IMR-90 (cell line): ENCODE measurements around the gene ZNF385D. TPM values are rescaled to one million over a fixed set of nuclear protein-coding genes. Genes with fewer than 3 reads are reported as not detected.

Experiments
- ATAC-seq: fragments of 200-7000 bp; cut with Tn5 transposase; 2 replicates; pipeline ENCODE4 v1.9.1; 2020; ENCODE audit warnings: low read depth, mild to moderate bottlenecking, moderate library complexity
- BruUV-seq: library from RNA; stranded (reverse); fragments of 400-500 nt; replicated peaks from 2 replicates; lab custom pipeline; 2021; lab: Mats Ljungman, UMichigan
- CTCF ChIA-PET: fragments of 300-600 bp; formaldehyde crosslinking; extraction: SDS; loops from one replicate; lab custom pipeline; 2021; ENCODE audit warnings: antibody characterized with exemption; lab: Yijun Ruan, JAX
- POLR2A ChIA-PET: fragments of 300-600 bp; sonication (Branson Sonifier 250); formaldehyde crosslinking; loops from one replicate; lab custom pipeline; 2022; ENCODE audit warnings: antibody characterized with exemption; ENCODE audit not compliant: unreplicated experiment; lab: Charles Lee
- DNase-seq: peaks from one replicate; pipeline ENCODE4 v3.0.0; 2013
- H2AFZ ChIP-seq: replicated peaks from 2 replicates; pipeline ENCODE3; 2013; ENCODE audit warnings: low read length, mild to moderate bottlenecking; ENCODE audit not compliant: poor library complexity
- H2AK5ac ChIP-seq: 2 replicates; pipeline ENCODE4 v1.6.1; 2013; ENCODE audit warnings: low read depth, low read length, inconsistent platforms
- H2AK9ac ChIP-seq: replicated peaks from 2 replicates; pipeline ENCODE3; 2013; ENCODE audit warnings: mild to moderate bottlenecking, low read depth, low read length, moderate library complexity; ENCODE audit not compliant: poor library complexity
- H2BK120ac ChIP-seq: 2 replicates; pipeline ENCODE4 v1.6.1; 2013; ENCODE audit warnings: low read depth, low read length, inconsistent platforms
- H2BK15ac ChIP-seq: 3 replicates; pipeline ENCODE4 v1.6.1; 2013; ENCODE audit warnings: low read depth, low read length, inconsistent platforms
- H2BK20ac ChIP-seq: 2 replicates; pipeline ENCODE4 v1.6.1; 2013; ENCODE audit warnings: low read depth, mild to moderate bottlenecking, inconsistent platforms, low read length, moderate library complexity
- H2BK5ac ChIP-seq: 2 replicates; pipeline ENCODE4 v1.6.1; 2013; ENCODE audit warnings: mild to moderate bottlenecking, low read depth, low read length, inconsistent platforms; ENCODE audit not compliant: poor library complexity, severe bottlenecking
- H3K14ac ChIP-seq: replicated peaks from 2 replicates; pipeline ENCODE4 v1.6.1; 2013; ENCODE audit warnings: low read depth, low read length, inconsistent platforms
- H3K18ac ChIP-seq: 2 replicates; pipeline ENCODE4 v1.6.1; 2013; ENCODE audit warnings: low read depth, low read length, control low read depth
- H3K23ac ChIP-seq: 2 replicates; pipeline ENCODE4 v1.6.1; 2013; ENCODE audit warnings: low read depth, low read length, inconsistent platforms
- H3K27ac ChIP-seq: 2 replicates; pipeline ENCODE4 v1.5.1; 2013; ENCODE audit warnings: mild to moderate bottlenecking, control low read depth, low read length; ENCODE audit not compliant: insufficient read depth
- H3K27me3 ChIP-seq: 2 replicates; pipeline ENCODE4 v1.6.1; 2013; ENCODE audit warnings: low read length; ENCODE audit not compliant: control insufficient read depth, insufficient read depth
- H3K36me3 ChIP-seq: 2 replicates; pipeline ENCODE4 v1.6.1; 2013; ENCODE audit warnings: low read length, mixed read lengths; ENCODE audit not compliant: control insufficient read depth, insufficient read depth
- H3K4ac ChIP-seq: 2 replicates; pipeline ENCODE4 v1.6.1; 2013; ENCODE audit warnings: low read depth, low read length, inconsistent platforms
- H3K4me1 ChIP-seq: 2 replicates; pipeline ENCODE4 v1.6.1; 2013; ENCODE audit warnings: low read length, mixed read lengths; ENCODE audit not compliant: control insufficient read depth, insufficient read depth
- H3K4me2 ChIP-seq: 2 replicates; pipeline ENCODE4 v1.6.1; 2013; ENCODE audit warnings: low read depth, mild to moderate bottlenecking, control low read depth, low read length, moderate library complexity
- H3K4me3 ChIP-seq: 2 replicates; pipeline ENCODE4 v1.5.1; 2013; ENCODE audit warnings: low read depth, mild to moderate bottlenecking, control low read depth, low read length, moderate library complexity; ENCODE audit not compliant: insufficient read depth
- H3K56ac ChIP-seq: 2 replicates; pipeline ENCODE4 v1.6.1; 2013; ENCODE audit warnings: low read length, inconsistent platforms; ENCODE audit not compliant: insufficient read depth; ENCODE audit errors: extremely low read depth
- H3K79me1 ChIP-seq, 2 experiments: 2 replicates each; pipeline ENCODE4 v1.6.1; 2013; ENCODE audit warnings: low read length in 2 of 2, inconsistent platforms in 1 of 2, low read depth in 1 of 2
- H3K9ac ChIP-seq: 2 replicates; pipeline ENCODE4 v1.6.1; 2013; ENCODE audit warnings: low read depth, low read length, control low read depth
- H3K9me1 ChIP-seq: 2 replicates; pipeline ENCODE4 v1.6.1; 2013; ENCODE audit warnings: low read length, inconsistent platforms; ENCODE audit not compliant: insufficient read depth
- H3K9me3 ChIP-seq: 2 replicates; pipeline ENCODE4 v1.6.1; 2013; ENCODE audit warnings: low read length; ENCODE audit not compliant: control insufficient read depth, insufficient read depth
- H4K20me1 ChIP-seq: 2 replicates; pipeline ENCODE4 v1.6.1; 2013; ENCODE audit warnings: low read length, inconsistent platforms; ENCODE audit not compliant: insufficient read depth
- H4K5ac ChIP-seq: 2 replicates; pipeline ENCODE4 v1.6.1; 2013; ENCODE audit warnings: mild to moderate bottlenecking, low read depth, low read length, control low read depth
- H4K8ac ChIP-seq, 2 experiments: 2 replicates each; pipeline ENCODE4 v1.6.1; 2013; ENCODE audit warnings: low read depth in 2 of 2, low read length in 2 of 2, control low read depth in 1 of 2, inconsistent platforms in 1 of 2
- H4K91ac ChIP-seq: 2 replicates; pipeline ENCODE4 v1.6.1; 2013; ENCODE audit warnings: low read depth, low read length, inconsistent platforms; ENCODE audit not compliant: insufficient read depth
- BHLHE40 ChIP-seq: fragments of 150-350 bp; IDR thresholded peaks from 2 replicates; pipeline ENCODE4 v1.6.1; 2016; ENCODE audit warnings: mild to moderate bottlenecking, low read depth, low read length
- CHD1 ChIP-seq: IDR thresholded peaks from 2 replicates; pipeline ENCODE4 v1.6.1; 2012; ENCODE audit warnings: low read depth, low read length, improper control_type of control experiment
- FOS ChIP-seq: fragments of 150-350 bp; IDR thresholded peaks from 2 replicates; pipeline ENCODE4 v1.6.1; 2016; ENCODE audit warnings: low read depth, low read length
- MAZ ChIP-seq: IDR thresholded peaks from 2 replicates; pipeline ENCODE4 v1.6.1; 2012; ENCODE audit warnings: low read depth, mild to moderate bottlenecking, low read length, improper control_type of control experiment, moderate library complexity, borderline replicate concordance
- RAD21 ChIP-seq: IDR thresholded peaks from 2 replicates; pipeline ENCODE4 v1.6.1; 2012; ENCODE audit warnings: low read length, improper control_type of control experiment
- RCOR1 ChIP-seq: IDR thresholded peaks from 2 replicates; pipeline ENCODE4 v1.6.1; 2012; ENCODE audit warnings: mild to moderate bottlenecking, low read length, improper control_type of control experiment; ENCODE audit not compliant: insufficient replicate concordance
- WGBS, 2 experiments: methylation state at CpG; one replicate each; pipeline versions ENCODE4 v1.1.5 to v1.1.7; 2013; ENCODE audit warnings: missing lambda C conversion rate in 2 of 2; ENCODE audit not compliant: insufficient read length in 1 of 2; ENCODE audit errors: extremely low coverage in 2 of 2; 5-methylcytosine and 5-hydroxymethylcytosine counted together
- dilution Hi-C: fragments of 300-500 bp; cut with HindIII; formaldehyde crosslinking; loops from one replicate; pipeline ENCODE4 v1.14.3; 2018; ENCODE audit warnings: low sequenced_read_pairs; ENCODE audit not compliant: unreplicated experiment
- in situ Hi-C: fragments of 300-500 bp; cut with MboI; formaldehyde crosslinking; loops from 3 replicates; pipeline ENCODE4 v1.14.3; 2019; ENCODE audit warnings: low sequenced_read_pairs, inconsistent platforms, mixed read lengths
- intact Hi-C: fragments of 100-400 bp; cut with micrococcal nuclease; formaldehyde crosslinking; loops from 2 replicates; pipeline ENCODE4 v1.10.0; 2022
- polyA plus RNA-seq, 3 experiments: library from polyadenylated mRNA; depleted of rRNA; stranded (reverse); fragments of >200 nt; gene quantifications; 2 replicates each; pipeline ENCODE4 v1.2.3, GENCODE V29; 2012; ENCODE audit warnings: low replicate concordance in 1 of 3
- total RNA-seq: library from RNA; depleted of rRNA; stranded (reverse); fragments of >200 nt; gene quantifications from 2 replicates; pipeline ENCODE4 v1.2.3, GENCODE V29; 2012
- TF ChIP-seq, protein P1 (sequence below): fragments of 150-350 bp; IDR thresholded peaks from 2 replicates; pipeline ENCODE4 v1.6.1; 2017; ENCODE audit warnings: mild to moderate bottlenecking, antibody characterized with exemption, low read length, low read depth
- TF ChIP-seq, protein P2 (sequence below): conservative IDR thresholded peaks from 2 replicates; pipeline ENCODE4 v1.5.1; 2012; ENCODE audit warnings: mild to moderate bottlenecking, low read depth, low read length, improper control_type of control experiment

ZNF385D gene
- total and polyA plus RNA-seq, 2 of the 4 experiments (the other 2 are of a cell fraction), result 0.18 to 2.4 TPM

DNA sequence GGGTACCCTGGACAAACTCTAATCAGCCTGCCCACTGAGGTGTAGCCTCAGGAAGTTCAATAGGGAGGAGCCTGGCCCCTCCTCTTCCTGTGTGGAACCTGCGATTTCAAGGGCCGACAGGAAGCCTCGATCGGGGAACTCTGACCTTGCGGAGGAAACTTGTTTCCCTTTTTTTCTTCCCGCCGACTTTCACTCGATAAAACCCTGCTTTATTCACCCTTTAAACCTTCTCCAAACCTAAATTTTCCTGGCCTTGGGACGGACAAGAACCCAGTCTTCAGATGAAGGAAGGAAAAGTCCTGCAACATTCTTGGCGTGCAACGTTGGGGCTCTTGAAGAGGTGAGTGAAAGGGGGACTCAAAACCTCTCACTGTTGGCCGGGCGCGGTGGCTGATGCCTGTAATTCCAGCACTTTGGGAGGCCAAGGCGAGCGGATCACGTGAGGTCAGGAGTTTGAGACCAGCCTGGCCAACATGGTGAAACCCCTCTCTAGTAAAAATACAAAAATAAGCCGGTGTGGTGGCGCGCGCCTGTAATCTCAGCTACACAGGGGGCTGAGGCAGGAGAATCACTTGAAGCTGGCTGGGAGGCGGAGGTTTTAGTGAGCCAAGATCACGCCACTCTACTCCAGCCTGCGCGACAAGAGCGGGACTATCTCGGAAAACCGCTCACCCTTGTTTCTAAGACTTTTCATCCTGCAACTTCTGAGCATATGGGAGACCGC, 208.2 kb downstream of the ZNF385D start:
- no peak overlapping the region for H2BK20ac ChIP-seq
- H2BK15ac ChIP-seq, result no peak overlapping the region
- ATAC-seq (no peak), DNase-seq (no peak)
- no peak overlapping the region for H3K18ac ChIP-seq
- no peak overlapping the region for H3K4me3 ChIP-seq
- H3K36me3 ChIP-seq, result no peaks in the 10 kb centered on the region
- H4K91ac ChIP-seq, result no peak overlapping the region
- no peaks in the 10 kb centered on the region for H4K20me1 ChIP-seq
- H2AK9ac ChIP-seq, result no peak overlapping the region
- no peaks in the 10 kb centered on the region for H3K27me3 ChIP-seq
- H2BK120ac ChIP-seq, result no peak overlapping the region
- no peaks in the 10 kb centered on the region for H3K4me1 ChIP-seq
- H3K9me3 ChIP-seq, result no peaks in the 10 kb centered on the region
- dilution Hi-C loops (no loop called here), intact Hi-C loops (no loop called here), in situ Hi-C loops (no loop called here)
- H4K5ac ChIP-seq, result no peak overlapping the region
- H2AK5ac ChIP-seq, result no peak overlapping the region
- POLR2A ChIA-PET, result no interaction called here
- no peak overlapping the region for H4K8ac ChIP-seq
- no peak overlapping the region for H3K14ac ChIP-seq
- no TSS peak for BruUV-seq
- H3K27ac ChIP-seq, result no peak overlapping the region
- no peak overlapping the region for H2AFZ ChIP-seq
- H3K56ac ChIP-seq, result no peak overlapping the region
- H3K4me2 ChIP-seq, result no peak overlapping the region
- no peaks in the 10 kb centered on the region for H3K9me1 ChIP-seq
- H2BK5ac ChIP-seq, result no peak overlapping the region
- H3K4ac ChIP-seq, result no peak overlapping the region
- CTCF ChIA-PET, result no interaction called here
- no peak overlapping the region for H3K9ac ChIP-seq
- no peak overlapping the region for H3K23ac ChIP-seq
- WGBS, 2 experiments, result 100% methylated on average over 3 of the region's 29 CpGs; no CpG with 5 or more reads in 1 of the 2 experiments
- TF ChIP-seq CHD1 (no peak), RCOR1 (no peak), MAZ (no peak), FOS (no peak), BHLHE40 (no peak), RAD21 (no peak)
- TF ChIP-seq, protein P1, sequence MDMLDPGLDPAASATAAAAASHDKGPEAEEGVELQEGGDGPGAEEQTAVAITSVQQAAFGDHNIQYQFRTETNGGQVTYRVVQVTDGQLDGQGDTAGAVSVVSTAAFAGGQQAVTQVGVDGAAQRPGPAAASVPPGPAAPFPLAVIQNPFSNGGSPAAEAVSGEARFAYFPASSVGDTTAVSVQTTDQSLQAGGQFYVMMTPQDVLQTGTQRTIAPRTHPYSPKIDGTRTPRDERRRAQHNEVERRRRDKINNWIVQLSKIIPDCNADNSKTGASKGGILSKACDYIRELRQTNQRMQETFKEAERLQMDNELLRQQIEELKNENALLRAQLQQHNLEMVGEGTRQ, result no peak
- TF ChIP-seq, protein P2, sequence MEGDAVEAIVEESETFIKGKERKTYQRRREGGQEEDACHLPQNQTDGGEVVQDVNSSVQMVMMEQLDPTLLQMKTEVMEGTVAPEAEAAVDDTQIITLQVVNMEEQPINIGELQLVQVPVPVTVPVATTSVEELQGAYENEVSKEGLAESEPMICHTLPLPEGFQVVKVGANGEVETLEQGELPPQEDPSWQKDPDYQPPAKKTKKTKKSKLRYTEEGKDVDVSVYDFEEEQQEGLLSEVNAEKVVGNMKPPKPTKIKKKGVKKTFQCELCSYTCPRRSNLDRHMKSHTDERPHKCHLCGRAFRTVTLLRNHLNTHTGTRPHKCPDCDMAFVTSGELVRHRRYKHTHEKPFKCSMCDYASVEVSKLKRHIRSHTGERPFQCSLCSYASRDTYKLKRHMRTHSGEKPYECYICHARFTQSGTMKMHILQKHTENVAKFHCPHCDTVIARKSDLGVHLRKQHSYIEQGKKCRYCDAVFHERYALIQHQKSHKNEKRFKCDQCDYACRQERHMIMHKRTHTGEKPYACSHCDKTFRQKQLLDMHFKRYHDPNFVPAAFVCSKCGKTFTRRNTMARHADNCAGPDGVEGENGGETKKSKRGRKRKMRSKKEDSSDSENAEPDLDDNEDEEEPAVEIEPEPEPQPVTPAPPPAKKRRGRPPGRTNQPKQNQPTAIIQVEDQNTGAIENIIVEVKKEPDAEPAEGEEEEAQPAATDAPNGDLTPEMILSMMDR, result no peak
- no peaks in the 10 kb centered on the region for H3K79me1 ChIP-seq
